Head of caudate nucleus (tissue), 42 donors: ENCODE results near the gene ZNF506.
"Not testable (repeated sequence)": the region's sequence is repeated elsewhere in the genome, so short reads cannot be mapped to it uniquely, and the experiment has no call there.

Source experiments
- DNase-seq, 42 donors: peaks; one replicate each; pipeline versions ENCODE4 v3.0.0 to v3.0.0-alpha.2; 2020 to 2021; ENCODE audit warnings: mixed read lengths in 7 of 42
- intact Hi-C: fragments of 100-400 bp; cut with DNase I; formaldehyde crosslinking; loops from one replicate; pipeline ENCODE4 v1.15.0; 2022

The ZNF506 gene

GRCh38 chr19:19821366-19821951 is at the start of gene ZNF506:
TSS of gene ZNF506 (minus strand) at chr19:19821750. CDS start at chr19:19821603, 147 bp downstream.
- peak; percentile 96 to 99 (median 99) for DNase-seq
- intact Hi-C loops = loop anchor here (5.0 kb wide), 1 partner anchor 46 kb away; the partner anchor contains the start of gene ZNF253

GRCh38 chr19:19870086-19870485 is 48.5 kb upstream of the ZNF506 start:
- DNase-seq, intact Hi-C loops: not testable (repeated sequence)

- DNase-seq = peak in 17 of 42 donors; percentile 2 to 53 (median 21)
- intact Hi-C loops = loop anchor here (5.0 kb wide), 1 partner anchor 44 kb away; the partner anchor contains the start of gene ZNF506
Observed at GRCh38 chr19:19866611-19867248, 45.2 kb upstream of the ZNF506 start.

- intact Hi-C loops = loop anchor here (5.0 kb wide), 1 partner anchor 44 kb away; the partner anchor contains the start of gene ZNF506
- peak; percentile 94 to 99 (median 98) for DNase-seq
Observed at GRCh38 chr19:19865750-19866610, 44.4 kb upstream of the ZNF506 start, which contains the start of gene ZNF253. TSS of gene ZNF253 (plus strand) at chr19:19865882. CDS start at chr19:19865997, 115 bp downstream.

- peak; percentile 32 to 90 (median 69) for DNase-seq
- intact Hi-C loops = no loop called here
Observed at GRCh38 chr19:19860756-19861390, 39.3 kb upstream of the ZNF506 start.

GRCh38 chr19:19858751-19859150 is 37.2 kb upstream of the ZNF506 start:
- intact Hi-C loops = no loop called here

GRCh38 chr19:19851740-19852139 is 30.2 kb upstream of the ZNF506 start:
- intact Hi-C loops, DNase-seq: not testable (repeated sequence)

More at GRCh38 chr19:19858751-19859150, 37.2 kb upstream of the ZNF506 start:
- DNase-seq = no peak

GRCh38 chr19:19849056-19849455 is 27.5 kb upstream of the ZNF506 start:
- intact Hi-C loops = no loop called here
- no peak for DNase-seq

- DNase-seq = no peak
- intact Hi-C loops = no loop called here
Observed at GRCh38 chr19:19847781-19848180, 26.2 kb upstream of the ZNF506 start.

- DNase-seq = no peak
- intact Hi-C loops = no loop called here
Observed at GRCh38 chr19:19835560-19836038, 14.0 kb upstream of the ZNF506 start.

- intact Hi-C loops = no loop called here
- DNase-seq = no peak
Observed at GRCh38 chr19:19826875-19827274, 5.3 kb upstream of the ZNF506 start.

- no peak for DNase-seq
- intact Hi-C loops = loop anchor here (5.0 kb wide), 1 partner anchor 43 kb away; the partner anchor contains the start of gene ZNF253
Observed at GRCh38 chr19:19823916-19824315, 2.4 kb upstream of the ZNF506 start.

GRCh38 chr19:19821976-19822375 is 426 bp upstream of the ZNF506 start:
- intact Hi-C loops = loop anchor here (5.0 kb wide), 1 partner anchor 45 kb away; the partner anchor contains the start of gene ZNF253
- DNase-seq = peak in 12 of 42 donors; percentile 7 to 53 (median 26)

- intact Hi-C loops = loop anchor here (5.0 kb wide), 1 partner anchor 46 kb away; the partner anchor contains the start of gene ZNF253
Observed at GRCh38 chr19:19820774-19821320, 703 bp downstream of the ZNF506 start.

GRCh38 chr19:19817357-19817756 is 4.2 kb downstream of the ZNF506 start:
- intact Hi-C loops = no loop called here
- peak in 12 of 42 donors; percentile 19 to 58 (median 34) for DNase-seq

More at GRCh38 chr19:19820774-19821320, 703 bp downstream of the ZNF506 start:
- DNase-seq = no peak

- intact Hi-C loops = no loop called here
Observed at GRCh38 chr19:19816679-19817078, 4.9 kb downstream of the ZNF506 start.

GRCh38 chr19:19811999-19812398 is 9.6 kb downstream of the ZNF506 start:
- DNase-seq, intact Hi-C loops: not testable (repeated sequence)

More at GRCh38 chr19:19816679-19817078, 4.9 kb downstream of the ZNF506 start:
- DNase-seq = no peak

GRCh38 chr19:19805480-19805879 is 16.1 kb downstream of the ZNF506 start:
- intact Hi-C loops = no loop called here
- no peak for DNase-seq
